CD4-positive, alpha-beta T cell treated with Interleukin-1 beta for 1 hour (primary cell): ENCODE measurements around the gene ADAMTS8.
A peak's percentile ranks its signal among the peaks of the same experiment; 100 is the strongest.
"Not testable (repeated sequence)": the region's sequence is repeated elsewhere in the genome, so short reads cannot be mapped to it uniquely, and the experiment has no call there.

Experiments used
- DNase-seq, 2 donors: peaks; one replicate each; pipeline ENCODE4 v3.0.0-alpha.2; 2020 to 2022

The ADAMTS8 gene

DNA sequence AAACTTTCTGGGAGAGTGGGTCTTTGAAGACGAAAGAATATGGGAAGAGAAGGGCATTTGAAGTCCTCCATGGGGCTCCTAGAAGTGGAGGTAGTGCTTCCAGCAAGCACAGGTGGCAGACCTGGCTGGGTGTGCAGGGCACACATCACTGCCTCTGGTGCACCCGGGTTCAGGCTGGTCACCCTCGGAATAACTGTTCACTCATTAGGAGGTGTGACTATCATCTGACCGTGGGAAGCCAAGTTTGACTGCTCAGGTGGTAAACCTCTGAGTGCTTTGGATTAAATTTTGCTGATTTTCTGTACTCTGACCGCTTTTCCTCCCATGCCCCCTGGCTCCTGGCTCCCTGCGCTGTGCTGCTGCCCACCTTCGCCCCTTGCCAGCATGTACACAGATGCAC is 31.1 kb upstream of the ADAMTS8 start:
- no peak for DNase-seq

DNA sequence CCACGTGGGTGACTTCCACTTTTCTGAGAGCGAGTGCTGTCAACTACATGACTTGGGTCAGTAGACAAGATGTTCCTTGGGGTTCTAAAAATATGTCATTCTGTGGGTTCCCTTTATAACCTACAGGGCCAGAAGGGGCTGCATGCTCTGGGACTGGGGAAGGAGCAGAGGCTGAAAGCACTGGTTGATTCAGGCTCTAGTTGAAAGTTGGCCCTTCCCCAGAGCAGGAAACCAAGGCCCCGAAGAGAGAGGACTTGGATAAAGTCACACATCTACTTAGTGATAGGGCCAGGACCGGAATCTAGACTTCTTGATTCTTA is 30.0 kb upstream of the ADAMTS8 start:
- no peak for DNase-seq

GRCh38 chr11:130457623-130458409 is 29.4 kb upstream of the ADAMTS8 start:
- DNase-seq = no peak

DNA sequence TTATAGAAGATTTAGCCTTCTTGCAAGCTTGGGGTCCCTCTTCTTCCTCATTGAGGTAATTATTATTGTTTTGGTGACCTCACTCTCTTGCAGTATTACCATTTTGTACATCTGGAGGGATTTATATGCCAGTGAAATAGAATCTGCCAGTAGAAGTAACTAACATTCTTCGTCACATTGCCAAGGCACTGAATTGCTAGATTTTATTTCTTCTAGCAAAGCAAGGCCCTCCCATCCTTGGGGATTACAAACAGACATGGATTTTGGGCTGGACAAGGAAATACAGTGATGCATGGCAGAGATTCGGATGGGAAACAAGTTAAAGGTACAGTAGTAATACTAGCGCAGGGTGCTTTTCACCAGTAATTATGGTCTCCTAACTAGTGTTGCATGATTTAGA is 27.9 kb upstream of the ADAMTS8 start:
- DNase-seq = no peak

- no peak for DNase-seq
Observed at GRCh38 chr11:130455483-130456127, 27.2 kb upstream of the ADAMTS8 start.

DNA sequence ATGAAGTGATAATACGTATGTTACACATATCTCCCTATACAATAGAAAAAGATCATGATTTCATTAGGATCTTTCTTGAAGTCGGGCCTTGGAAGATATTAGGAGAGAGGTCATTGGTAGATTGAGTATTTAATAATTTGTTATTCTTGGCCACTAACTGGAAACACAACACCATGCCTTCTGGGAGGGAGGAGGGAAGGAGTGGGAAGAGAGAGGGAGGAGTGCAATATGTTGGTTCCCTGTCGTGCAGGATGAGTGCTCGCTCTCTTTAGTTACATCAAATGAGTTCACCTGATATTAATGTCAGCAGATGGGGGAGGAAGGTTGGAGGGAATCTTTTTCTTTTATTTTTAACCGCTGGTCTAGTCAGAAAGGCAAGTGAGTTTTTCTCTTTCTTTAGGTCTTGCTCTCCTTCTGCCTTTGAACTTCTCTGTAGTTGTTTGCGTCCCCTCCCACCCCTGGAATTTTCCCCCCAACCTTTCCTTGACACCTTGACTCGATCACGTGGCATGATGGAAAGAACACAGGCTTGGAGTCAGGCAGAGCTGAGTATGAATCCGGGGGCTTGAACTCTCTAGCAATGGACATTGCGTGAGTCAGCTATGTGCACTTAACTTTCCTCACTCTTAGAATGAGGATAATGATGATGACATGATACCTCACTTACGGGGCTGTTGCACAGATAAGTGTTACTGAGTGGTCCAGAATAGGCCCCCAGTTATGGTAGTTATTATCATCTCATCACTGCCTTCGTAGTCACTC is 26.3 kb upstream of the ADAMTS8 start:
- no peak for DNase-seq

- no peak for DNase-seq
Observed at GRCh38 chr11:130452940-130453339, 24.5 kb upstream of the ADAMTS8 start.

- DNase-seq = no peak
Observed at GRCh38 chr11:130452176-130452575, 23.8 kb upstream of the ADAMTS8 start.

- DNase-seq = no peak
Observed at GRCh38 chr11:130451231-130452019, 23.0 kb upstream of the ADAMTS8 start.

- DNase-seq = no peak
Observed at GRCh38 chr11:130449996-130450769, 21.8 kb upstream of the ADAMTS8 start.

DNA sequence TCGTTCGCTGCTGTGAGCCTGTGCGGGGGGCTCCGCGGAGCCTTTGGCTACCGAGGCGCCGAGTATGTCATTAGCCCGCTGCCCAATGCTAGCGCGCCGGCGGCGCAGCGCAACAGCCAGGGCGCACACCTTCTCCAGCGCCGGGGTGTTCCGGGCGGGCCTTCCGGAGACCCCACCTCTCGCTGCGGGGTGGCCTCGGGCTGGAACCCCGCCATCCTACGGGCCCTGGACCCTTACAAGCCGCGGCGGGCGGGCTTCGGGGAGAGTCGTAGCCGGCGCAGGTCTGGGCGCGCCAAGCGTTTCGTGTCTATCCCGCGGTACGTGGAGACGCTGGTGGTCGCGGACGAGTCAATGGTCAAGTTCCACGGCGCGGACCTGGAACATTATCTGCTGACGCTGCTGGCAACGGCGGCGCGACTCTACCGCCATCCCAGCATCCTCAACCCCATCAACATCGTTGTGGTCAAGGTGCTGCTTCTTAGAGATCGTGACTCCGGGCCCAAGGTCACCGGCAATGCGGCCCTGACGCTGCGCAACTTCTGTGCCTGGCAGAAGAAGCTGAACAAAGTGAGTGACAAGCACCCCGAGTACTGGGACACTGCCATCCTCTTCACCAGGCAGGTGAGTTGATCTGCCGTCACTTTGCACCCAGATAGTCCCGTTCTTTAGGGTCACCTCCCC is 21.0 kb upstream of the ADAMTS8 start:
- DNase-seq = no peak

GRCh38 chr11:130448416-130449309 is 20.3 kb upstream of the ADAMTS8 start, which contains the start of gene ADAMTS15:
Gene ADAMTS15 (plus strand): TSS chr11:130448645. CDS start chr11:130448974, 329 bp downstream.
- no peak for DNase-seq

GRCh38 chr11:130448039-130448415 is 19.6 kb upstream of the ADAMTS8 start:
- DNase-seq = no peak

DNA sequence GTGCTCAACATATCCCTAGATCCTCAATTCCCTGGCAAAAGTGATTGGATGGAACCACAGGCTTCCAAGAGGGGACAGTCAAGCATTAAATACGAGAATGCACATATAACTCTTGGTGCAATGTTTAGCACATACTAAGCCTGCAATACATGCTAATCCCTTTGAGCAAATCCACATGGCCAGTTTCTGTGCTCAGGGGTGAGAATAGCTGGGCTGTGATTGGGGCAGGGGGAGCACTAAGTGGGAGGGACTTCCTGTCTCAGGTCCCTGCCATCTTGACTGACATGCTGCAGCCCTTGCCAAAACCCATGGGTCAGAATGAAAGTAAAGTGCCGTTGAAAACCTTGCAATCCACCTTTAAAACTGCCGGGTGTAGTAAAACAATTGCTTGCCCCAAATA is 17.4 kb upstream of the ADAMTS8 start:
- DNase-seq = no peak

- no peak for DNase-seq
Observed at GRCh38 chr11:130442737-130443136, 14.3 kb upstream of the ADAMTS8 start.

GRCh38 chr11:130441719-130442118 is 13.3 kb upstream of the ADAMTS8 start:
- no peak for DNase-seq

- DNase-seq = no peak
Observed at GRCh38 chr11:130439876-130440275, 11.5 kb upstream of the ADAMTS8 start.

- peak in 1 of 2 donors; percentile 12 for DNase-seq
Observed at GRCh38 chr11:130439160-130439519, 10.7 kb upstream of the ADAMTS8 start.

DNA sequence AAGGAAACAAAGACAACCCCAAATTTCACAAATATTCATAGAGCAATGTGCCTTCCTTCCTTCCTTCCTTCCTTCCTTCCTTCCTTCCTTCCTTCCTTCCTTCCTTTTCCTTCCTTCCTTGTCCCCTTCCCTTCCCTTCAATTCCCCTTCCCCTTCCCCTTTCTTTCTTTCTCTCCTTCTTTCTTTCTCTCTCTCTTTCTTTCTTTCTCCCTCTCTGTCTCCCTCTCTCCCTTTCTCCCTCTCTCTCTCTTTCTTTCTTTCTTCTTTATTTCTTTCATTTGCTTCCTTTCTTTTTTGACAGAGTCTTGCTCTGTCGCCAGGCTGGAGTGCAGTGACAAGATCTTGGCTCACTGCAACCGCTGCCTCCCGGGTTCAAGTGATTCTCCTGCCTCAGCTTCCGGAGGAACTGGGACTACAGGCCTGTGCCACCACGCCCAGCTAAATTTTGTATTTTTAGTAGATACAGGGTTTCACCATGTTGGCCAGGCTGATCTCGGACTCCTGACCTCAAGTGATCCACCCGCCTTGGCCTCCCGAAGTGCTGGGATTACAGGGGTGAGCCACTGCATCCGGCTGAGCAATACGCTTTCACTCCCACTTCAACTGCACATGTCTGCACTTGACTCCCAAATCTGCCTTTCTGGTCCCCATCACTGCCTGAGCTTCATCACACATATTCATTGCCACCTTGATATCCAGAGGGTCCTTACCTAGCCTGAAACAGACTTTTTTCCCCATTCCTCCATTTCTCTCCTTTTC is 10.2 kb upstream of the ADAMTS8 start:
- not testable (repeated sequence) for DNase-seq

DNA sequence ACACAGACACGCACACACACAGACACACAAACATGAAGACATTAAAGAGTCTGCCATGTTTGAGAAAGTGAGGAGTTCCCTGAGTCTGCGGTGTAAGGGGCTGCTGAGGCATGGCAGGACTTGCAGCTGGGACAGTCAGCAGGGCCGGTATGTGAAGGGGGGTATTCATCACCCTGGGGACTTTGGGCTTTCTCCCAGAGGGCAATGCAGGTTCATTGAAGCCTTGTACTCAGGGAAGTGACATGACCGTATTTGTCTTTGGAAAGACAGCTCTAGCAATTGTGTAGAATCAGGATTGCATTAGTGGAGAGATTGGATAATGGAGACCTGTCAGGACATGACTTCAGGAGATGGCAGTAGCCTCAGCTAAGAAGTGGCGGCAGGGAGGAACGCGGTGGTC is 9.4 kb upstream of the ADAMTS8 start:
- no peak for DNase-seq
